DMS53 (cell line): ENCODE data around the gene MISP3.

ENCODE experiments used
- DNase-seq: peaks from one replicate; lab custom pipeline; 2025; lab: John Stamatoyannopoulos, UW

MISP3 gene

DNA sequence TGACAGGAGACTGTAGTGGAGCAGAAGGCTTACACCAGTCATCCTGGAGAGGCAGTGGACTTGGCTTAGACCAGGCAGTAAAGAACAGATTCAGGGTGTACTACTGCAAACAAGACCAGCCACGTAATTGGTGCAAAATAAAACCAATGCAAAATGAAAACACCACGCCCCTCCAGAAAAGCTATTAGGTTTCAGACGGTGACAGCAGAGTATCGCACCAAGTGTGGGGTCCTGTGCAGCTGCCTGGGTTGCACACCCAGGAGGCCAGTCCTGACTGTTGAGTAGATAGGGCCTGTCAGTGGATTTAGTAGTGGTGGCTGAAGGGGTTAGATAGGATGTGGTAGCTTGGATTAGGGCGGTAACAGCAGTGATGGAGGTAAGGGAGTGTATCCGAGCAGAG, 50.3 kb downstream of the MISP3 start:
- DNase-seq = no peak
